Astrocyte of the cerebellum (primary cell): ENCODE data around the gene LAMTOR2.

ENCODE experiments used
- DNase-seq: peaks from one replicate; pipeline ENCODE4 v3.0.0-alpha.2; 2011; ENCODE audit warnings: low read depth
- H3K4me3 ChIP-seq: 2 replicates; pipeline ENCODE4 v1.5.1; 2011; ENCODE audit warnings: mild to moderate bottlenecking, low read depth, low read length, moderate library complexity
- in situ Hi-C: cut with HindIII; loops from 2 replicates; pipeline ENCODE4 v1.10.0; 2017; ENCODE audit warnings: low sequenced_read_pairs
- TF ChIP-seq, protein P1 (sequence below): IDR thresholded peaks from 2 replicates; pipeline ENCODE4 v1.5.1; 2012; ENCODE audit warnings: low read length, low read depth, moderate library complexity, mild to moderate bottlenecking; ENCODE audit errors: missing control alignments

Gene LAMTOR2

DNA sequence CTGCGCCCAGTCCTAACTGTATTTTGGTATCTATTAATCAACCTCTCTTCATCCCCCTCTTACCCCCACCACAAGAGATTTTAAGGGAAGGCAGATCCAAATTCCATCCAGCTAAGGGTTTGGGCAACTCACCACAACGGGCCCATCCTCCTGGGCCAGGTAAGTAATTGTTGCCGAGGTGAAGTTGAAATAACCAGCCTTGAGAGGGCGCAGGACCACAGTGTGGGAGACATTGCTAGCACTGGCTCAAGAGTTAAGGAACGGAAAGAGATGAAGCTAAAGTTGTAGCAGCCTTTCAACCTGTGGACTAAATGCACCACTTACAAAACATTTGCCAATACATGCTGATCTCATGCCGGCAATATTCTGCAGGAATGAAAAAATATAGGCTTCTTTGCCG is 39.8 kb upstream of the LAMTOR2 start:
- in situ Hi-C loops: loop anchor here (5.0 kb wide), 2 partner anchors 42 to 68 kb away; no protein-coding TSS in a partner anchor
- no peak for DNase-seq
- no peak overlapping the region for H3K4me3 ChIP-seq
- TF ChIP-seq, protein P1, sequence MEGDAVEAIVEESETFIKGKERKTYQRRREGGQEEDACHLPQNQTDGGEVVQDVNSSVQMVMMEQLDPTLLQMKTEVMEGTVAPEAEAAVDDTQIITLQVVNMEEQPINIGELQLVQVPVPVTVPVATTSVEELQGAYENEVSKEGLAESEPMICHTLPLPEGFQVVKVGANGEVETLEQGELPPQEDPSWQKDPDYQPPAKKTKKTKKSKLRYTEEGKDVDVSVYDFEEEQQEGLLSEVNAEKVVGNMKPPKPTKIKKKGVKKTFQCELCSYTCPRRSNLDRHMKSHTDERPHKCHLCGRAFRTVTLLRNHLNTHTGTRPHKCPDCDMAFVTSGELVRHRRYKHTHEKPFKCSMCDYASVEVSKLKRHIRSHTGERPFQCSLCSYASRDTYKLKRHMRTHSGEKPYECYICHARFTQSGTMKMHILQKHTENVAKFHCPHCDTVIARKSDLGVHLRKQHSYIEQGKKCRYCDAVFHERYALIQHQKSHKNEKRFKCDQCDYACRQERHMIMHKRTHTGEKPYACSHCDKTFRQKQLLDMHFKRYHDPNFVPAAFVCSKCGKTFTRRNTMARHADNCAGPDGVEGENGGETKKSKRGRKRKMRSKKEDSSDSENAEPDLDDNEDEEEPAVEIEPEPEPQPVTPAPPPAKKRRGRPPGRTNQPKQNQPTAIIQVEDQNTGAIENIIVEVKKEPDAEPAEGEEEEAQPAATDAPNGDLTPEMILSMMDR: no peak

DNA sequence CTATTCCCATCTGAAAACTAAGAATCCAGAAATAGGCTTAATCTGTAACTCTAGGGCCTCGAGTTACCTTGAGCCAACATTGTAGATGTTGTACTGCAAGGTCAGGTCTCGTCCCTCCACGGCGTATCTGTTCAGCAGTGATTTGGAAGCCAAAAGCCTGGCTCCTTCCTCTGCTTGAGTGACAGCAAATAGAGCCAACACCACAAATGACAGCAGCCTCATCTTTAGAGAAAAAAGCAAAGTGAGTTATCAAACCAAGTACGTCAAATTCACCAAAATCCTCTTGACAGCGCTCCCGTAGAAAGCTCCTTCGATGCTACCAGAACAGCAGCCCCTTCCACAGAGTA is 34.7 kb upstream of the LAMTOR2 start:
- peak overlapping the region; percentile 79 for H3K4me3 ChIP-seq
- TF ChIP-seq, protein P1: no peak
- no peak for DNase-seq
- in situ Hi-C loops: no loop called here

DNA sequence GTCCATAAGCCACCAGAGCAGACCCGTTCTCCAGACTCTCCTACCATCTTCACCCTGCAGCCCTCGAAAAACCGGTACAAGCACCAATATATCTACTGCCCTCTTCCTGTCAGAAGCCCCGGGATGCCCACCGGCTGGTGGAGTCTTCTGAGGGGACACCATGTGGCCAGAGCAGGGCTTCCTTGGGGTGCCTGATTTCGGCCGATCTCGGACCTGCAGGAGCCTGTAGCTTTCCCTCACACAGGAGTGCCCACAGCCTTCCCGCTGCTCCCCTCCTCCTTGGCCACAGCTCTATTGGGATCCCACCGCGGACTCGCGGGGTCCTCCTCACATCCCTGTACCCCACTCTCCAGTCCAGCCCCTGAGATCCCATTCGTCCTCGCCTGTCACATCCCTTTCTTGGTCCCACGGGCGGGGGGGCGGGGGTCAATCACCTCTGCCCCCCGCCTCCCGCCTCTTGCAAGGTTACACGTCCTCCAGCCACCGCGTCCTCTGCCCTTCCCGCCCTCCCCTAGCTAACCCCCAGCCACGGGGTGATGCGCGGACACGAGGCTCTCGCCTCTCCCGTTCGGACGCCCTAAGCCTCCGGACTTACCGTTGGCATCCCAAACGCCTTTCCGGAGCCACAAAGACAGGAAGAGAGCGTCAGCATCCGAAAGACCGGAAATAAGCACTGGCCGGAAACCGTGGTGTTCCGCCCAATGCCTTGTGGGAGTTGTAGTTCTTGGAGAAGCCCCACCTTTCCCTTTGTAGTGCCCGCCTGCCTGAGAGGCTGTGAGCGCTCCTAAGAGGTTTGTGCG is 34.1 kb upstream of the LAMTOR2 start, which contains the start of gene SSR2:
TSS of gene SSR2 (minus strand) at position 659 of the 800 bp plus-strand sequence. CDS start 784 bp downstream, outside the sequence.
- TF ChIP-seq, protein P1: no peak
- peak; percentile 86 for DNase-seq
- peak within 1 kb of the TSS; percentile 79 for H3K4me3 ChIP-seq
- in situ Hi-C loops: no loop called here

DNA sequence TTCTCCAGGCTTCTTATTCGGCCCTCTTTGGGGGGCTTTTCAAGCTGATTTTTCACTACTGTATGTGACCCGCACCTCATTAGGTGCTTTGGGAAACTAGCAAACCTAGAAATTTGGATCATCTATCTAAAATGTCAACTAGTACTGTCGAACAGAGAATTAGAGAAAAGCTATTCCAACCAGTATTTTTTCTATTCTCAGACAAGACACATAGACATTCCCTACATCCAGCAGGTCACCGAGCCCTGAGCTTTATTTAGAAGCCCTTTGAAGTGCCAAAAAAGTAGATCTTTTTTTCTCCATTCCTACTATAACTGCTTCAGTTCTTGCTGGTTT is 33.5 kb upstream of the LAMTOR2 start:
- H3K4me3 ChIP-seq: peak overlapping the region; percentile 79
- in situ Hi-C loops: no loop called here
- no peak for DNase-seq
- TF ChIP-seq, protein P1: no peak

DNA sequence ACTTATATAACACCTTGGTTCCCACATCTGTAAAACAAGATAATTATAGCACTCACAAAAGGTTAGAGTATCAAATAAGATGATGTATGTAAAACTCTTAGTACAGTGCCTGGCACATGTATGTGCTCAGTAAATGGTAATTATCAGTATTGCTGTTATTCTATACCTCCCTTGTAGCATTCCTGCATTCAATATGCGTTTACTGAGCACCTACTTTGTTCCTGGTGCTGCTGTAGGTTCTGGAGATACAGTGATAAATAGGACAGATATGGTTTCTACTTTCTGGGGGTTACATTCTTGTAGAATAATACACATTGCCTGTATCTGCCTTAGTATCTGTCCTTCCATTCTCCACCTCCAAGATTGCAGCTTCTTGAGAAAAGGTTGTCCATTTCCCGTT is 32.6 kb upstream of the LAMTOR2 start:
- no peak overlapping the region for H3K4me3 ChIP-seq
- no peak for DNase-seq
- TF ChIP-seq, protein P1: no peak
- in situ Hi-C loops: no loop called here

DNA sequence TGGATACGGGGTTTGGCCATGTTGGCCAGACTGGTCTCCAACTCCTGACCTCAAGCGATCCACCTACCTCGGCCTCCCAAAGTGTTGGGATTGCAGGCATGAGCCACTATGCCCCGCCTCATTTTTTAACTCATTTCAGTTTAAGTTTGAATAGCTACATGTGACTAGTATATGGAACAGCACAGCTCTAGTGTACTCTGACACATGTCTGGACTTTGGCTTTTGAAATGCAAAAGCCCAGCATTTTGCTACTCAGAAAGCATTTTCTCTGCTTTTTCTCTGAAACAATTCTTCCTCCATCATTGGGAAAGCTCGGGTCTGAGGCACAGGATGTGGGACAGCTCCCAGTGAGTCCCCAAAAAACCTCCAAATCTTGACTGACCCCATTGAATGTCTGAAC is 29.8 kb upstream of the LAMTOR2 start:
- TF ChIP-seq, protein P1: no peak
- in situ Hi-C loops: no loop called here
- no peak overlapping the region for H3K4me3 ChIP-seq
- DNase-seq: no peak

DNA sequence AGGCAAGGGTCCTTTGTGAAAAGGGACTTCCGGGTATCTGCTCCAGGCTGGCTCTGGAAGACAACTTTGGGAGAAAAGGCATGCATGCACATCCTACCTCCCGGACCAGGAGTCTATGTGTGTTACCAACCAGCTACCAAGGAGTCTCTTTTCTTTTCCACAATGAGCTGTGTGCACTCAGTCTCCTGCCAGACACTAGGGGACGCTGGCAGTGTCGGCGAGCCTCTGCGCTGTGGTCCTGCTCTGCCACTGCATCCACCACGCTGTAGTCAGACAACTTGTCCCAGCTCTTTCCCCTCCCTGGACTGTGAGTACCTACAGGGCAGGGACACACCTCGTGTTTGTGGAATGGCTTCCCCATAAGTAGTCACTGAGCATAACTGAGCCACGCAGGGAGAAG is 28.7 kb upstream of the LAMTOR2 start:
- no peak overlapping the region for H3K4me3 ChIP-seq
- TF ChIP-seq, protein P1: peak; percentile 81
- in situ Hi-C loops: no loop called here
- DNase-seq: no peak
